AG10803 (cell line): Measurements from ENCODE around the gene ZNG1C.
A peak's percentile ranks its signal among the peaks of the same experiment; 100 is the strongest.
"Not testable (repeated sequence)": the region's sequence is repeated elsewhere in the genome, so short reads cannot be mapped to it uniquely, and the experiment has no call there.

ENCODE experiments used
- DNase-seq: peaks from one replicate; pipeline ENCODE4 v3.0.0; 2010; ENCODE audit warnings: low read depth
- H3K4me3 ChIP-seq: 2 replicates; pipeline ENCODE4 v1.5.1; 2011; ENCODE audit warnings: mild to moderate bottlenecking, low read length, control low read depth

ZNG1C gene

GRCh38 chr9:68241683-68242082 is at the start of gene ZNG1C:
TSS of gene ZNG1C (plus strand) at chr9:68241983. CDS start at chr9:68242032, 49 bp downstream.
- H3K4me3 ChIP-seq, DNase-seq: not testable (repeated sequence)

- DNase-seq, H3K4me3 ChIP-seq: not testable (repeated sequence)
These were observed 654 bp downstream of the ZNG1C start for GRCh38 chr9:68242437-68242836.

- DNase-seq, H3K4me3 ChIP-seq: not testable (repeated sequence)
These were observed 39.3 kb downstream of the ZNG1C start for GRCh38 chr9:68281041-68281440.

DNA sequence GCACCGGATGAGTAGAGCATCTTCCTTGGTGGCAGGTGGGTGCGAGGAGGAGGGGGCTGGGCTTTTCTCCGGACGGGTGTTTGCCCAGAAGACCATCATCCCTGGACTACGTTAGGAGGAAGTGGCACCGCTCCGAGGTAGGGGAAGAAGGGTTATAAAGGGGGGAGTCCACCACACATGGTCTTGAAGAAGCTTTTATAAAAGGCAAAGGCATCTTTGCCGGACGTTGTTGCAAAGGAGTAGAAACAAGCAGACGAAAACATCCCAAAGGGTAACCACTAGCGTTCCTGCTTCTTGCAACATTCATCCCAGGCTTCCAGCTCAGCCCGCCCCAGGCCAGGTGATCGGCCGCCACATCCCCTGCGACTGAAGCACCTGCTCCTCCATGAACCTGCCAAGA is 60.8 kb downstream of the ZNG1C start, which contains the start of gene FOXD4L3:
TSS of gene FOXD4L3 (plus strand) at position 301 of the 400 bp plus-strand sequence. CDS start at position 386, 85 bp downstream.
- not testable (repeated sequence) for DNase-seq

DNA sequence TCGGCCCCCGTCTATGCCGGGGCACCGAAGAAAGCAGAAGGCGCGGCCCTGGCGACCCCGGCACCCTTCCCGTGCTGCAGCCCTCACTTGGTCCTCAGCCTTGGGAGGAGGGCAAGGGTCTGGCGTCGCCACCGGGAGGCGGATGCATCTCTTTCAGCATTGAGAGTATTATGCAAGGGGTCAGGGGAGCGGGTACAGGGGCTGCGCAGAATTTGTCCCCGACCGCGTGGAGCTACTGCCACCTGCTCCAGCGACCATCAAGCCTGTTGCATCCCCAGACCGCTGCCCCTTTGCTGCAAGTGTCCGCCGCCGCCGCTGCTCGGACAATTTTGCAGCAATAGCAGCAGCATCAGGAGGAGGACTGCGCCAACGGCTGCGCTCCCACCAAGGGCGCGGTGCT is 62.0 kb downstream of the ZNG1C start:
- DNase-seq, H3K4me3 ChIP-seq: not testable (repeated sequence)

More for the DNA sequence above, 60.8 kb downstream of the ZNG1C start, which contains the start of gene FOXD4L3:
- H3K4me3 ChIP-seq: not testable (repeated sequence)

DNA sequence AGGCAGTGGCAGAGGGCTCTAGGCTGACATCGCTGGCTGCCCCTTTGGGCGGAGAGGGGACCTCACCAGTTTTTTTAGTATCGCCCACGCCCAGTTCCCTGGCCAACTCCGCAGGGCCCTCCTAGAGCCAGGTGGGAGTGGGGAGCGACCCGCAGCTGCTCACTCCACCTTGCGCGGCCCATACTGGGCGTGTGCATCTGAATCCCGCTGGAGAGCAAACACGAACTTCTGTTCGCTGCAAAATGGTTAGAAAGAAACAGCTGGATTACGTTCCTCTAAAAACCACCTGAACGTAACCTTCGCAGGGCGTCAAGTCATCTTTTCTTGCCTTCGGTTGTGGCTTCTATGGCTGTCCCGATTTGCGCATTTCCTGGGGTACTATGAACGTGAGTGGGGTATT is 62.4 kb downstream of the ZNG1C start:
- not testable (repeated sequence) for H3K4me3 ChIP-seq, DNase-seq

- DNase-seq, H3K4me3 ChIP-seq: not testable (repeated sequence)
These were observed 63.0 kb downstream of the ZNG1C start for GRCh38 chr9:68304777-68305176.

GRCh38 chr9:68305680-68306285 is 64.0 kb downstream of the ZNG1C start:
- H3K4me3 ChIP-seq, DNase-seq: not testable (repeated sequence)

GRCh38 chr9:68306391-68306964 is 64.7 kb downstream of the ZNG1C start:
- DNase-seq, H3K4me3 ChIP-seq: not testable (repeated sequence)

DNA sequence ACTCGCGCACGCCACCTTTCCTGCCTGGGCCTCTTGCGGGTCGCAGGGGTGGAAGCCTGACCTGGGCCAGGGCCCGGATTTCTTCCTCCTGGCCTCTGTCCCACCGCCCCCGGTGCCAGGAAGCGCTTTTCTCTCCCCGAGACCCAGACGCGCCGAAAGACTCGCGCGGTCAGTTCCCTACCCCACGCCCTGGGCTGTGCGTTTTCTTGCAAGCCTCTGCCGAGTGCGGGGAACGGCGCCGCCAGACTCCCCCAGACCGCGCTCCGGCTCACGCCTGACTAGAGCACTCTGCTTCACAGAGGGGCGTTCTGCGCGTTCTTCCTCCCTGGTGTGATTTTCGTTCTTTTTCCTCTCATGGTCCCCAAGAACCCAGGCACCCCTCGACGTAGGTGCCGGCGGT is 65.3 kb downstream of the ZNG1C start:
- not testable (repeated sequence) for H3K4me3 ChIP-seq, DNase-seq

GRCh38 chr9:68307654-68308053 is 65.9 kb downstream of the ZNG1C start:
- not testable (repeated sequence) for DNase-seq

DNA sequence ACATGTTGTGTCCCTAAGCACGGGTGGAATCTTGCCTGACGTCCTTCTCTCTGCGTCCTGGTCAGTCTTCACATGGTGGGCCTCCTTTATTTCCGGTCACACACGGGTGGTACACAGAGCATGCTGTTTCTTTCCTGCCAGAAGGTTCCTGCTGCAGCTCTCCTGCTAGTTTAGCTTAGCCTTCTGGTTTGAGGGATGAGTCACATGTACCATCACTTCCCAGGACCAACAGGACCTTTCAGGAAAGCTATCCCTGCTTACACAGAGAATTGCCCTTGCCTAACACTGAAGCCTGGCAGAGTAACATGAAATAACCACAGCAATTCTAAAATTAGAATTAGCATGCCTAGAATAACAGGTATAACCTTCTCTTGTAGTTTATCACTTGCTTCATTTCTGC is 69.4 kb downstream of the ZNG1C start:
- not testable (repeated sequence) for H3K4me3 ChIP-seq, DNase-seq

More at GRCh38 chr9:68307654-68308053, 65.9 kb downstream of the ZNG1C start:
- not testable (repeated sequence) for H3K4me3 ChIP-seq

- H3K4me3 ChIP-seq, DNase-seq: not testable (repeated sequence)
These were observed 76.4 kb downstream of the ZNG1C start for GRCh38 chr9:68318209-68318608.

DNA sequence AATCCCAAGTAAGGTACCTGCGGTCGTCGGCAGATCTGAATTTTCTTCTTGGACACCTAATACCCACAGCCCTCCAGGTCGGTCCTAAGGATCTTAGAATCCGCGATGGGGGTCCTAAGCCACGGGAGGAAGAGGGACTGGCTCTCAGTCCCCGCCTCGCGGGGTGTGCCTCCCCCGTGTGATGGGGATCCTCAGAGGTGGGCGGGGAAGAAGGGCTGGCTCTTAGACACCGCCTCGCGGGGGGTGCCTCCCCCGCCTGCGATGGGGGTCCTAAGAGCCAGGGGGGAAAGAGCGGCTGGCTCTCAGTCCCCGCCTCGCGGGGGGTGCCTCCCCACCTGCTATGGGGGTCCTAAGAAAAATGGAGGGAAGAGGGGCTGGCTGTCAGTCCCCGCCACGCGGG is 82.0 kb downstream of the ZNG1C start:
- not testable (repeated sequence) for H3K4me3 ChIP-seq, DNase-seq

GRCh38 chr9:68324518-68324917 is 82.7 kb downstream of the ZNG1C start:
- not testable (repeated sequence) for H3K4me3 ChIP-seq, DNase-seq

GRCh38 chr9:68329106-68329505 is 87.3 kb downstream of the ZNG1C start:
- not testable (repeated sequence) for H3K4me3 ChIP-seq, DNase-seq

DNA sequence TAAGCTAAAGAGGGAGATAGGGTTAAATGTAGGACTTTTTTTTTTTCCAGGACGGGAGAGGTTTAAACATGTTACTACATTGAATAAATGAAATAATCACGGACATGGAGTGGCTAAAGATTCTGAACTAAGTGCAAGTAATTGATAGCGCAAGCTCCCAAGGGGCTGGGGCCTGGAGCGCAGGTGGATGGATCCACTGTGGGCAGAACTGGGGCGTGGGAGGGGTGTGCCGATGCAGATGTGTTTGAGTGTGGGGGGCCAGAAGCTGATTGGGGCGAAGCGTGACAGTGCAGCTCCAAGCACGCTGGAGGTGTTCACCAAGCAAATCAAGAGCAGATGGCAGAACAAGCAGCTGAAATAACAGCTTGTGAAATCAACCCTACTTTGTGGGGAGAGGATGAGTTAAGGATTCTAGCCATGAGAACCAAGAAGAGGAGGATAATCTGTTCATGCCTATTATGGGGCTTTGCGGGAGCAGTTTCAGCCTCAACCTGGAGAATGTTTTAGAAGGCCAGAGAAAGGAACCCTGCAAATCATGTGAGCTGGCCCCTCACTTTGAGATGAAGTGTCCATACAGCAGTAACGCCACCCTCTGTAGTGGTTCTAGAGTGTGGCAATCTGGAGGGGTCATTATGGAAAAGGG is 88.9 kb downstream of the ZNG1C start:
- H3K4me3 ChIP-seq: not testable (repeated sequence)
- peak; percentile 11 for DNase-seq

GRCh38 chr9:68332122-68332521 is 90.3 kb downstream of the ZNG1C start:
- DNase-seq, H3K4me3 ChIP-seq: not testable (repeated sequence)

- not testable (repeated sequence) for H3K4me3 ChIP-seq, DNase-seq
These were observed 94.2 kb downstream of the ZNG1C start for GRCh38 chr9:68335935-68336334.

DNA sequence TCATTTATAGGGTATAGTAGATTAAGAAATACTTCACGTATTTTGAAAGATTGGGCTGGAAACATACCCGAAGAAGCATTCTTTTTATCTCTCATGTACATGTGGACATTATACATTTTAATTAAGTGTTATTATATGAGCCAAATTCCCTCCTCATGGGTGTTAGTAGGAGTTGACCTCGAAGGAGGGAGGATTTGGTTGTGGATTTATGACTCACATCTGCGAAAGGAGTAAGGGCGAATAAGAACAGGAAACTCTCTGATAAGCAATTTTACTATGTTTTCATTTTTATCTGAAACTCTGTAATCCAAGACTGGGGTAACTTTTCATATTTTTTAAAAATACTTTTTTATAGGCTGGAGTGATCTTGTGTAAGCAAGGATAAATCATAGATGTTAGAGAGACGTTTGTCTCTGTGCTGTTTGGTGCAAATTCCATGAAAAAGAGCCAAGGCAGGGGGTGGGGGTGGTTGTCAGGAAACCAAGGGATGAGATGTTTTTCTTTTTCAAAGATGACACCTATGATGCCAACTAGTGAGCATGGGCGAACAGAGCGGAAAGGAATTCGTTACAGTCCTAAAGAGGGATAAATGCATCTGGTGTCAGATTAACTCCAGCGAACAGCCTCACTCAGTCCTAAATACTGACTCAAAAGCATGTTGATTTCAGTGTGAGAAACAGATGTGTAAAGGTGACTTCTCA is 95.0 kb downstream of the ZNG1C start:
- not testable (repeated sequence) for H3K4me3 ChIP-seq, DNase-seq
